Measurements from ENCODE around the gene CYRIA. TPM values are rescaled to one million over a fixed set of nuclear protein-coding genes. Genes with fewer than 3 reads are reported as not detected.

Gene CYRIA
- total RNA-seq, 1 experiment from 2014 or later: 183 TPM

DNA sequence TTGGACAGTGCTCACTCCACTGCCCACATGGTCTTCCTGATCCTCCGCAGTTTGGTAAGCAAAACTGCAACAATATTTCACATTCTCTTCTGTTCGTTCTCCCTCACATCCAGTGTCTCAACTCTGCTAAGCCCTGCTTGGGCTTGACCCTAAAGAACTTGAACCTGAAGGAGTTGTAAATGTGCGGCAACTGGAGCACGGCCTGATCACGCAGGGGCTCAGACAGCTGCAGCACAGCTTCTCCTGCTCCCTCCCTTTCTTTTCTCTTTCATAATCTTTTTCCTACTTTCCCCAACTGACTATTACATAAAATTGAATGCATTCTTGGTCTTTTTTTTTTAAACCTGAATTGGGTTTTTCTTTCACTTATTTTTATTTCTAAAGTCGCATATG, 10.2 kb downstream of the CYRIA start:
- ChIA-PET CTCF (no interaction called here), POLR2A (ENCODE audit: low non-redundant PET) (no interaction called here)
- DNase-seq (ENCODE audit: low spot score): no peak
- intact Hi-C loops (cut with micrococcal nuclease; ENCODE audit: unreplicated experiment): no loop called here
- H3K4me1 ChIP-seq (ENCODE audit: insufficient read depth, low read length, poor library complexity, severe bottlenecking): peaks cover 99% of the 10 kb centered on the region
- TF ChIP-seq, protein P1, sequence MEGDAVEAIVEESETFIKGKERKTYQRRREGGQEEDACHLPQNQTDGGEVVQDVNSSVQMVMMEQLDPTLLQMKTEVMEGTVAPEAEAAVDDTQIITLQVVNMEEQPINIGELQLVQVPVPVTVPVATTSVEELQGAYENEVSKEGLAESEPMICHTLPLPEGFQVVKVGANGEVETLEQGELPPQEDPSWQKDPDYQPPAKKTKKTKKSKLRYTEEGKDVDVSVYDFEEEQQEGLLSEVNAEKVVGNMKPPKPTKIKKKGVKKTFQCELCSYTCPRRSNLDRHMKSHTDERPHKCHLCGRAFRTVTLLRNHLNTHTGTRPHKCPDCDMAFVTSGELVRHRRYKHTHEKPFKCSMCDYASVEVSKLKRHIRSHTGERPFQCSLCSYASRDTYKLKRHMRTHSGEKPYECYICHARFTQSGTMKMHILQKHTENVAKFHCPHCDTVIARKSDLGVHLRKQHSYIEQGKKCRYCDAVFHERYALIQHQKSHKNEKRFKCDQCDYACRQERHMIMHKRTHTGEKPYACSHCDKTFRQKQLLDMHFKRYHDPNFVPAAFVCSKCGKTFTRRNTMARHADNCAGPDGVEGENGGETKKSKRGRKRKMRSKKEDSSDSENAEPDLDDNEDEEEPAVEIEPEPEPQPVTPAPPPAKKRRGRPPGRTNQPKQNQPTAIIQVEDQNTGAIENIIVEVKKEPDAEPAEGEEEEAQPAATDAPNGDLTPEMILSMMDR (conservative IDR thresholded peaks at IDR 0.05; ENCODE audit: low read depth, low read length): no peak
- no peak for TF ChIP-seq EZH2 (IDR thresholded peaks at IDR 0.05; ENCODE audit: borderline replicate concordance, low read depth, low read length, poor library complexity, severe bottlenecking)
- no peaks in the 10 kb centered on the region for H3K9me3 ChIP-seq (ENCODE audit: low read depth, low read length, poor library complexity, severe bottlenecking)
- peaks cover 22% of the 10 kb centered on the region for H3K36me3 ChIP-seq (ENCODE audit: insufficient read depth, low read length, poor library complexity, severe bottlenecking)
- no peak overlapping the region for H3K4me3 ChIP-seq (ENCODE audit: low read depth, low read length, poor library complexity, severe bottlenecking)
- BruUV-seq (replicated peaks): no TSS peak
- peak overlapping the region; percentile 85 for H3K27ac ChIP-seq (ENCODE audit: low read depth, low read length, poor library complexity, severe bottlenecking)
- H3K27me3 ChIP-seq (replicated peaks; ENCODE audit: insufficient read depth, low read depth, low read length, poor library complexity): no peaks in the 10 kb centered on the region

DNA sequence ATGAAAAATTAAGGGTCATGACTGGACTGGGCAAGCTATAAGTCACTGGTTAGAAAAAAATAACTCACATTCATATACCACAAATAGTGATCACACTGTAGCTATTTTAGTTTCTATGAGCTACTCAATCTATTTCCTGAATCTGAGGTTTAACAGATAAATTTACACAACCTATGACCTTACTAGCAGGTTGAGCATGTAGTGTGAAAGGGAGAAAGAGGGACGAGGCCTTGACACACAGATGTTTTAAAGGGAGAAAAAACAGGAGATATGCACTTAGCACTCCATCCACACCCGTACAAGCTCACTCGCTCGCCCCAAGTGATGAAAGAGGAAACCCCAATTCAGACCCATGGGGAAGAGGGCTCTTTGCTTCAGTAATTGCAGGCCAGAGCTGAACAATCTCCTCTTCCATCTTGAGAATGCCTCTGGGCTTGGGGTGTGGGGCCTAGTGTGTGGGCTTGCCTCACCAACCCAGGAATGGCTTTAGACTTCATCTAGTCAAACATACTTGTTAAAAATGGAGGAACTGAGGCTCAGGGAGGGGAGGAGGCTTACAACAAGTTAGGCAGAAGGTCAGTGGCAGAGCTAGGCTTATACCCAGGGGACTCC, 10.7 kb downstream of the CYRIA start:
- no peak overlapping the region for H3K4me3 ChIP-seq (ENCODE audit: low read depth, low read length, poor library complexity, severe bottlenecking)
- POLR2A ChIA-PET (ENCODE audit: low non-redundant PET): interaction anchor here (1.3 kb wide), 1 partner anchor 29 kb away, joined by 5 read pairs; no protein-coding TSS in a partner anchor
- no TSS peak for BruUV-seq (replicated peaks)
- H3K4me1 ChIP-seq (ENCODE audit: insufficient read depth, low read length, poor library complexity, severe bottlenecking): peaks cover 99% of the 10 kb centered on the region
- TF ChIP-seq, protein P1 (conservative IDR thresholded peaks at IDR 0.05; ENCODE audit: low read depth, low read length): no peak
- CTCF ChIA-PET: no interaction called here
- no peaks in the 10 kb centered on the region for H3K27me3 ChIP-seq (replicated peaks; ENCODE audit: insufficient read depth, low read depth, low read length, poor library complexity)
- H3K27ac ChIP-seq (ENCODE audit: low read depth, low read length, poor library complexity, severe bottlenecking): peak overlapping the region; percentile 85
- no peaks in the 10 kb centered on the region for H3K9me3 ChIP-seq (ENCODE audit: low read depth, low read length, poor library complexity, severe bottlenecking)
- intact Hi-C loops (cut with micrococcal nuclease; ENCODE audit: unreplicated experiment): no loop called here
- DNase-seq (ENCODE audit: low spot score): no peak
- peaks cover 23% of the 10 kb centered on the region for H3K36me3 ChIP-seq (ENCODE audit: insufficient read depth, low read length, poor library complexity, severe bottlenecking)

DNA sequence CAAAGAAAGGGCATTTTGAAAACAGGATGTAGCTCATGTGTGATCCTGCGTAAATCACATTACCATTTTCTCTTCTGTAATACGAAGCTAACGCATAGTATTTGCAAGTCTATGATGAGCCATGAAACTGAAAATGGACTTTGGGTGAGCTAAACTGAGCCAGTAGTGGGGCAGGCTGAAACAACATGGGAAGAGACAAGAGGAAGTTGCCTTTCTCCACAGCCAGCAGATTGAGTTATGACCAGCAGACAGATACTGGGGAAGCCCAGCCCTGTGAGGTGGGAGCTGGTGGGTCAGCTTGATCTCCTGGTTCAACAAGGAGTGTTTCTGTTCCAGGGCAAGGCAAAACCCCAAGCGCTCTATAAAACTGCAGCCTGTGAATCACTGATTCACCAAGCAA, 11.8 kb downstream of the CYRIA start:
- peak overlapping the region; percentile 85 for H3K27ac ChIP-seq (ENCODE audit: low read depth, low read length, poor library complexity, severe bottlenecking)
- intact Hi-C loops (cut with micrococcal nuclease; ENCODE audit: unreplicated experiment): no loop called here
- POLR2A ChIA-PET (ENCODE audit: low non-redundant PET): interaction anchor here (1.3 kb wide), 1 partner anchor 30 kb away, joined by 5 read pairs; no protein-coding TSS in a partner anchor
- H3K36me3 ChIP-seq (ENCODE audit: insufficient read depth, low read length, poor library complexity, severe bottlenecking): peaks cover 25% of the 10 kb centered on the region
- no peak overlapping the region for H3K4me3 ChIP-seq (ENCODE audit: low read depth, low read length, poor library complexity, severe bottlenecking)
- H3K27me3 ChIP-seq (replicated peaks; ENCODE audit: insufficient read depth, low read depth, low read length, poor library complexity): no peaks in the 10 kb centered on the region
- no peak for DNase-seq (ENCODE audit: low spot score)
- H3K4me1 ChIP-seq (ENCODE audit: insufficient read depth, low read length, poor library complexity, severe bottlenecking): peaks cover 100% of the 10 kb centered on the region
- BruUV-seq (replicated peaks): no TSS peak
- TF ChIP-seq EZH2 (IDR thresholded peaks at IDR 0.05; ENCODE audit: borderline replicate concordance, low read depth, low read length, poor library complexity, severe bottlenecking): no peak
- TF ChIP-seq, protein P1 (conservative IDR thresholded peaks at IDR 0.05; ENCODE audit: low read depth, low read length): no peak
- CTCF ChIA-PET: interaction anchor here (1.1 kb wide), 1 partner anchor 45 kb away, joined by 3 read pairs; no protein-coding TSS in a partner anchor
- H3K9me3 ChIP-seq (ENCODE audit: low read depth, low read length, poor library complexity, severe bottlenecking): no peaks in the 10 kb centered on the region
